ENCODE measurements around the gene NDUFS2.

GRCh38 chr1:161175771-161176453 lies 26.3 kb upstream of the NDUFS2 start:
- TF ChIP-seq CTCF (IDR thresholded peaks at IDR 0.05): no peak
- no peak for TF ChIP-seq POLR2A (IDR thresholded peaks at IDR 0.05)
- TF ChIP-seq EP300 (IDR thresholded peaks at IDR 0.05): no peak
